ENCODE measurements around the gene SWAP70. TPM values are rescaled to one million over a fixed set of nuclear protein-coding genes. Genes with fewer than 3 reads are reported as not detected.

SWAP70 gene
- total RNA-seq, 1 experiment from 2014 or later, result 18.6 TPM

- H3F3A ChIP-seq (ENCODE audit: insufficient read depth, low read depth), result no peaks in the 10 kb centered on the region
- no peaks in the 10 kb centered on the region for H3K9me2 ChIP-seq (ENCODE audit: insufficient read depth)
- H3K79me2 ChIP-seq (ENCODE audit: low read depth), result no peaks in the 10 kb centered on the region
- no peak overlapping the region for H3K4me2 ChIP-seq
- intact Hi-C loops (cut with micrococcal nuclease; ENCODE audit: unreplicated experiment), result no loop called here
- no peaks in the 10 kb centered on the region for H3K36me3 ChIP-seq (ENCODE audit: low read depth)
- DNase-seq, result no peak
- no peaks in the 10 kb centered on the region for H3K9me3 ChIP-seq (ENCODE audit: insufficient read depth, low read depth)
- no peaks in the 10 kb centered on the region for H3K27me3 ChIP-seq (ENCODE audit: insufficient read depth, low read depth)
- TF ChIP-seq CTCF (conservative IDR thresholded peaks at IDR 0.05) (no peak), EZH2 (IDR thresholded peaks at IDR 0.05; ENCODE audit: low read depth) (no peak)
- POLR2A ChIA-PET (ENCODE audit: unreplicated experiment), result no interaction called here
- no peak overlapping the region for H3K27ac ChIP-seq
- CTCF ChIA-PET, result no interaction called here
- no peak overlapping the region for H2AFZ ChIP-seq
- H3K4me1 ChIP-seq (replicated peaks; ENCODE audit: insufficient read depth), result no peaks in the 10 kb centered on the region
- H3K4me3 ChIP-seq, result no peak overlapping the region
- BruUV-seq (replicated peaks), result no TSS peak
- H4K20me1 ChIP-seq (ENCODE audit: insufficient read depth), result no peaks in the 10 kb centered on the region
Observed at GRCh38 chr11:9789910-9790309, 126.0 kb downstream of the SWAP70 start.

GRCh38 chr11:9790703-9791102, 126.8 kb downstream of the SWAP70 start:
- H4K20me1 ChIP-seq (ENCODE audit: insufficient read depth), result no peaks in the 10 kb centered on the region
- no peaks in the 10 kb centered on the region for H3K4me1 ChIP-seq (replicated peaks; ENCODE audit: insufficient read depth)
- no peak overlapping the region for H3K27ac ChIP-seq
- ChIA-PET POLR2A (ENCODE audit: unreplicated experiment) (no interaction called here), CTCF (no interaction called here)
- H3K79me2 ChIP-seq (ENCODE audit: low read depth), result no peaks in the 10 kb centered on the region
- no TSS peak for BruUV-seq (replicated peaks)
- TF ChIP-seq CTCF (conservative IDR thresholded peaks at IDR 0.05) (no peak), EZH2 (IDR thresholded peaks at IDR 0.05; ENCODE audit: low read depth) (no peak)
- intact Hi-C loops (cut with micrococcal nuclease; ENCODE audit: unreplicated experiment), result no loop called here
- H3K36me3 ChIP-seq (ENCODE audit: low read depth), result no peaks in the 10 kb centered on the region
- no peaks in the 10 kb centered on the region for H3K9me3 ChIP-seq (ENCODE audit: insufficient read depth, low read depth)
- H3K4me2 ChIP-seq, result no peak overlapping the region
- DNase-seq, result no peak
- H2AFZ ChIP-seq, result no peak overlapping the region
- H3K9me2 ChIP-seq (ENCODE audit: insufficient read depth), result no peaks in the 10 kb centered on the region
- no peaks in the 10 kb centered on the region for H3F3A ChIP-seq (ENCODE audit: insufficient read depth, low read depth)
- H3K27me3 ChIP-seq (ENCODE audit: insufficient read depth, low read depth), result no peaks in the 10 kb centered on the region
- H3K4me3 ChIP-seq, result no peak overlapping the region

DNA sequence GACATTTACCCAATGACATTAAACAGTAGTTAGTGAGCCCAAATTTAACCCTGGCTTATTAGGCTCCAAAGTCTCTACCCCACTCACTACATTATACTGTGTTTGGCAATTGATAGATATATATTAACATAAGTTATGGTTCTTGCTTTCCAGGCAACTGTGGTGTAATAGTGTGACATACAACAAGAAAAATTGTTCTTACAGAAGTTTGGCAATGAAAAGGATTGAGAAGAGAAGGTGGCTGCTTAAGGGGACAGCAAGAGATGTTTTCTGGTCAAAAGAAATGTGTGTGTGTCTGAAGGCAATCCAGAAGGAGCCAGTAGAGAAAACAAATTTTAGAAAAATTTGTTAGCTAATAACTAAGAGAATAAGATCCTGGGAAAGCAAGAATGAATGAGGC, 132.4 kb downstream of the SWAP70 start:
- POLR2A ChIA-PET (ENCODE audit: unreplicated experiment), result interaction anchor here (0.5 kb wide), 1 partner anchor 214 kb away, joined by 3 read pairs; no protein-coding TSS in a partner anchor
- intact Hi-C loops (cut with micrococcal nuclease; ENCODE audit: unreplicated experiment), result no loop called here
- no peak overlapping the region for H3K27ac ChIP-seq

More for the DNA sequence above, 132.4 kb downstream of the SWAP70 start:
- Histone ChIP-seq H3K36me3 (ENCODE audit: low read depth) (no peaks in the 10 kb centered on the region), H3K4me3 (no peak overlapping the region), H3K79me2 (ENCODE audit: low read depth) (no peaks in the 10 kb centered on the region), H3K9me3 (ENCODE audit: insufficient read depth, low read depth) (no peaks in the 10 kb centered on the region), H3K4me1 (replicated peaks; ENCODE audit: insufficient read depth) (no peaks in the 10 kb centered on the region), H2AFZ (no peak overlapping the region), H3F3A (ENCODE audit: insufficient read depth, low read depth) (no peaks in the 10 kb centered on the region), H3K27me3 (ENCODE audit: insufficient read depth, low read depth) (no peaks in the 10 kb centered on the region), H4K20me1 (ENCODE audit: insufficient read depth) (no peaks in the 10 kb centered on the region), H3K4me2 (no peak overlapping the region), H3K9me2 (ENCODE audit: insufficient read depth) (no peaks in the 10 kb centered on the region)
- BruUV-seq (replicated peaks), result no TSS peak
- CTCF ChIA-PET, result no interaction called here
- no peak for DNase-seq
- TF ChIP-seq CTCF (conservative IDR thresholded peaks at IDR 0.05) (no peak), EZH2 (IDR thresholded peaks at IDR 0.05; ENCODE audit: low read depth) (no peak)

Data from PC-9 (cell line).